ENCODE data around the gene SLC9A5. TPM values are rescaled to one million over a fixed set of nuclear protein-coding genes. Genes with fewer than 3 reads are reported as not detected.

SLC9A5 gene
- total and polyA plus RNA-seq, 9 of the 15 experiments (the other 6 are each of a cell fraction or from before 2014, with no cell fraction given): 0.06 to 3.1 (median 1.2) TPM

DNA sequence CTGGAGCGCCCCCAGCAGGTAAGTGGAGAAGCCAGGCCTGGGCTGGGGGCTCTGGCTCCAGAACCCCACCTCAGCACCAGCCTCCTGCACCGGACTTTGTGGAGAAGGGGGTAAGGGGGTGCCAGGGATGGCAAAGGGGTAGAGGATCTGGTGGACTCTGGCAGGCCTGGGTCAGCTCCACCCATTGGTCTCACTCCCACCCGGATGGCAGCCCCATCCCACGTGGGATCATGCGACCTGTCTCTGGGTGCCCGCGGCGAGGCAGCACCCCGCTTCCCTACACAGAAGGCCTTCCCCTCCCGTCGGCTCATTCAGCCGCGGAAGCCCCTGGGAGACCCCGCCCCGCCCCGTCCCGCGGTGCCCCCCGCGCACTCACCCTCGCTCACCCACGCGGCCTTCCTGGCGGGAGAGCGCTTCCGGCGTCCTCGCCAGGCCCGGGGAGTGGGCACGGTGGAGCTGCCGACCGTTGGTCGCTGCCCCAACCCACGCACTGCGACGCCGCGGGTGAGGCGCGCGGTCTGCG lies 30.1 kb downstream of the SLC9A5 start (continued):
- 0 out of 2 replicates have a peak, but pooled peaks have one; percentile 51 for TF ChIP-seq FOXP1 (CRISPR knock-in tag; IDR thresholded peaks at IDR 0.05)
- no peak for TF ChIP-seq PYGO2 (tag; IDR thresholded peaks at IDR 0.05)
- no peak for TF ChIP-seq CHCHD3 (CRISPR knock-in tag; IDR thresholded peaks at IDR 0.05)
- TF ChIP-seq JUND (IDR thresholded peaks at IDR 0.05; ENCODE audit: borderline replicate concordance, low read depth, low read length): 0 out of 2 replicates have a peak, but pooled peaks have one; percentile 5
- no peak for TF ChIP-seq JUND (tag; IDR thresholded peaks at IDR 0.05; ENCODE audit: borderline replicate concordance, low read depth, low read length)
- no peak for TF ChIP-seq MCM2 (IDR thresholded peaks at IDR 0.05; ENCODE audit: low read depth)
- no peak for TF ChIP-seq NFATC3 (IDR thresholded peaks at IDR 0.05)
- TF ChIP-seq, protein P1, sequence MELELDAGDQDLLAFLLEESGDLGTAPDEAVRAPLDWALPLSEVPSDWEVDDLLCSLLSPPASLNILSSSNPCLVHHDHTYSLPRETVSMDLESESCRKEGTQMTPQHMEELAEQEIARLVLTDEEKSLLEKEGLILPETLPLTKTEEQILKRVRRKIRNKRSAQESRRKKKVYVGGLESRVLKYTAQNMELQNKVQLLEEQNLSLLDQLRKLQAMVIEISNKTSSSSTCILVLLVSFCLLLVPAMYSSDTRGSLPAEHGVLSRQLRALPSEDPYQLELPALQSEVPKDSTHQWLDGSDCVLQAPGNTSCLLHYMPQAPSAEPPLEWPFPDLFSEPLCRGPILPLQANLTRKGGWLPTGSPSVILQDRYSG (tag; conservative IDR thresholded peaks at IDR 0.05; ENCODE audit: low read depth): no peak
- no peak for TF ChIP-seq ESRRA (IDR thresholded peaks at IDR 0.05; ENCODE audit: borderline replicate concordance, low read depth)
- no peak for TF ChIP-seq ZNF197 (CRISPR knock-in tag; IDR thresholded peaks at IDR 0.05; ENCODE audit: low read depth)
- TF ChIP-seq BRD9 (IDR thresholded peaks at IDR 0.05; ENCODE audit: low read depth, partially characterized antibody): peak; percentile 57
- TF ChIP-seq CTBP1 (IDR thresholded peaks at IDR 0.05; ENCODE audit: borderline replicate concordance): peak; percentile 59
- no peak for TF ChIP-seq ELF2 (CRISPR knock-in tag; IDR thresholded peaks at IDR 0.05)
- no peak for TF ChIP-seq ZNF41 (CRISPR knock-in tag; conservative IDR thresholded peaks at IDR 0.05)
- TF ChIP-seq ZBED1 (IDR thresholded peaks at IDR 0.05): no peak
- TF ChIP-seq MED1 (CRISPR knock-in tag; IDR thresholded peaks at IDR 0.05; ENCODE audit: borderline replicate concordance): no peak
- TF ChIP-seq, protein P2, sequence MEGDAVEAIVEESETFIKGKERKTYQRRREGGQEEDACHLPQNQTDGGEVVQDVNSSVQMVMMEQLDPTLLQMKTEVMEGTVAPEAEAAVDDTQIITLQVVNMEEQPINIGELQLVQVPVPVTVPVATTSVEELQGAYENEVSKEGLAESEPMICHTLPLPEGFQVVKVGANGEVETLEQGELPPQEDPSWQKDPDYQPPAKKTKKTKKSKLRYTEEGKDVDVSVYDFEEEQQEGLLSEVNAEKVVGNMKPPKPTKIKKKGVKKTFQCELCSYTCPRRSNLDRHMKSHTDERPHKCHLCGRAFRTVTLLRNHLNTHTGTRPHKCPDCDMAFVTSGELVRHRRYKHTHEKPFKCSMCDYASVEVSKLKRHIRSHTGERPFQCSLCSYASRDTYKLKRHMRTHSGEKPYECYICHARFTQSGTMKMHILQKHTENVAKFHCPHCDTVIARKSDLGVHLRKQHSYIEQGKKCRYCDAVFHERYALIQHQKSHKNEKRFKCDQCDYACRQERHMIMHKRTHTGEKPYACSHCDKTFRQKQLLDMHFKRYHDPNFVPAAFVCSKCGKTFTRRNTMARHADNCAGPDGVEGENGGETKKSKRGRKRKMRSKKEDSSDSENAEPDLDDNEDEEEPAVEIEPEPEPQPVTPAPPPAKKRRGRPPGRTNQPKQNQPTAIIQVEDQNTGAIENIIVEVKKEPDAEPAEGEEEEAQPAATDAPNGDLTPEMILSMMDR (IDR thresholded peaks at IDR 0.05 in 2 of 3, conservative IDR thresholded peaks at IDR 0.05 in 1 of 3; ENCODE audit: insufficient read depth in 2 of 3, low read depth in 1 of 3, low read length in 3 of 3): peak; percentile 72 to 85 (median 81)
- TF ChIP-seq, protein P3, sequence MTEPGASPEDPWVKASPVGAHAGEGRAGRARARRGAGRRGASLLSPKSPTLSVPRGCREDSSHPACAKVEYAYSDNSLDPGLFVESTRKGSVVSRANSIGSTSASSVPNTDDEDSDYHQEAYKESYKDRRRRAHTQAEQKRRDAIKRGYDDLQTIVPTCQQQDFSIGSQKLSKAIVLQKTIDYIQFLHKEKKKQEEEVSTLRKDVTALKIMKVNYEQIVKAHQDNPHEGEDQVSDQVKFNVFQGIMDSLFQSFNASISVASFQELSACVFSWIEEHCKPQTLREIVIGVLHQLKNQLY (CRISPR knock-in tag; conservative IDR thresholded peaks at IDR 0.05): no peak
- TF ChIP-seq SAFB2 (IDR thresholded peaks at IDR 0.05; ENCODE audit: borderline replicate concordance, low read depth, low read length, severe bottlenecking): no peak
- TF ChIP-seq, protein P4, sequence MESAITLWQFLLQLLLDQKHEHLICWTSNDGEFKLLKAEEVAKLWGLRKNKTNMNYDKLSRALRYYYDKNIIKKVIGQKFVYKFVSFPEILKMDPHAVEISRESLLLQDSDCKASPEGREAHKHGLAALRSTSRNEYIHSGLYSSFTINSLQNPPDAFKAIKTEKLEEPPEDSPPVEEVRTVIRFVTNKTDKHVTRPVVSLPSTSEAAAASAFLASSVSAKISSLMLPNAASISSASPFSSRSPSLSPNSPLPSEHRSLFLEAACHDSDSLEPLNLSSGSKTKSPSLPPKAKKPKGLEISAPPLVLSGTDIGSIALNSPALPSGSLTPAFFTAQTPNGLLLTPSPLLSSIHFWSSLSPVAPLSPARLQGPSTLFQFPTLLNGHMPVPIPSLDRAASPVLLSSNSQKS (CRISPR knock-in tag; IDR thresholded peaks at IDR 0.05): no peak
- TF ChIP-seq ZNF780A (CRISPR knock-in tag; IDR thresholded peaks at IDR 0.05): no peak
- no peak for TF ChIP-seq TFAM (CRISPR knock-in tag; conservative IDR thresholded peaks at IDR 0.05)
- TF ChIP-seq WHSC1 (IDR thresholded peaks at IDR 0.05; ENCODE audit: low read length): no peak
- TF ChIP-seq RFX1 (IDR thresholded peaks at IDR 0.05): no peak
- TF ChIP-seq CBX2 (IDR thresholded peaks at IDR 0.05; ENCODE audit: insufficient read depth, low read length, poor library complexity, severe bottlenecking): no peak
- TF ChIP-seq ZBTB17 (CRISPR knock-in tag; IDR thresholded peaks at IDR 0.05): no peak

All from K562 (cell line).